Stimulated activated naive B cell treated with anti-CD40 and anti-IgM and Interleukin-4, amounts not matched to agents 10 μg/mL and 1 μg/mL and 100 μg/mL, for 72 hours (primary cell): ENCODE results near the gene GDF7.

ENCODE experiments used
- ATAC-seq, 2 donors: fragments of 150-1000 bp; cut with Tn5 transposase; replicated peaks; 2 replicates each; pipeline ENCODE4 v1.10.0; 2021; ENCODE audit warnings: moderate library complexity in 1 of 2
- DNase-seq: peaks from one replicate; pipeline ENCODE4 v3.0.0; 2021
- H3K27ac Mint-ChIP-seq: one replicate; pipeline ENCODE4 v1.8.0; 2022; ENCODE audit warnings: mild to moderate bottlenecking, mixed read lengths
- H3K27me3 Mint-ChIP-seq, 2 donors: one replicate each; pipeline ENCODE4 v1.8.0; 2022; ENCODE audit warnings: mixed read lengths in 2 of 2
- H3K36me3 Mint-ChIP-seq, 2 donors: one replicate each; pipeline ENCODE4 v1.8.0; 2022; ENCODE audit warnings: mixed read lengths in 2 of 2, mild to moderate bottlenecking in 1 of 2
- H3K4me1 Mint-ChIP-seq, 2 donors: one replicate each; pipeline ENCODE4 v1.8.0; 2022; ENCODE audit warnings: mixed read lengths in 2 of 2, mild to moderate bottlenecking in 1 of 2
- H3K4me3 Mint-ChIP-seq, 2 donors: one replicate each; pipeline ENCODE4 v1.8.0; 2022; ENCODE audit warnings: mild to moderate bottlenecking in 2 of 2, mixed read lengths in 2 of 2, moderate library complexity in 1 of 2
- H3K9me3 Mint-ChIP-seq, 2 donors: one replicate each; pipeline ENCODE4 v1.8.0; 2022; ENCODE audit warnings: mixed read lengths in 2 of 2, mild to moderate bottlenecking in 1 of 2

Gene GDF7

DNA sequence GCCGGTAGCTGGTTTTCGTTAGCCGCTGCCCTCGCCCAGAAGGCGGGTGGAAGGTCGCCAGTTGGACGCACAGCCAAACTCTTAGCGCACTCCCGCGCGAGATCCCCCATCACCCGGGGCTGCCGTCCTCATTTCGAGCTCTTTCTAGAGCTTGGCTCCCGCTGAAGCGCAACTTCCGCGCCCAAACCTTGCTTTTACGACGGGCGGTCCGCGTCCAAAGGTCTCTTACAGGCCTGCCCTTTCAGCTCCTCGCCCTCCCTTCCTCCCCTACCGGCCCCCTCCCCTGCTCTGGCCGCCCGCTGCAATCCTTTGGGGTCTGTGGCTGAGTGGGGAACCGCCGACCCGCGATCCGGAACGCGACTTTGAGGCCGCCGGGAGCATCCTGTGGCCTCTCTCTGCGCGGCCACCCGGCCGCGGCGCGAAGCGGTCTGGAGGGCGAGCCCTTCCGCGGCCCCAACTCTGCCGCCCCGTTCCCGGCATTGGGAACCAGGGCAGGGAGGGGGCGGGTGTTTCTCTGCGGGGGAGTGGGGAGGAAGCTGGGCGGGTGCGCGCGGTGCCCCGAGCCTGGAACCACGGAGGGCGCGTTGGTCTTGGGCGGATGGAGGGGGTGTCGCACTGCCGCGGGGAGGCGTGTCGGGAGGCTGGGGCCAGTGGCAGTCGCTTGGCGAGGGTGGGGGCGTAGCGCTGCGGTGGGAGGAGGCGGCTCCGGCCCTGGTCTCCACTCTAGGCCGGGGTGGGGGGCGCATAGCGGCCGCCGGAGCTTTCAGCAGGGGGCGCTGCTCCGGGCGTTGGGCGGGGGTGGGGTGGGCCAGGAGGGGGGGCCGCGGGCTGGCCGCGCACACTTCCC is at the start of gene GDF7:
TSS of gene GDF7 (plus strand) at position 841 of the 847 bp plus-strand sequence. CDS start 96 bp downstream, outside the sequence.
- Mint-ChIP-seq H3K4me1 (peaks cover 36 to 64% of the 10 kb centered on the region in 2 donors), H3K4me3 (peak within 1 kb of the TSS; percentile 84 to 88), H3K27me3 (peaks cover 63 to 89% of the 10 kb centered on the region in 2 donors), H3K9me3 (no peaks in the 10 kb centered on the region), H3K27ac (peak within 1 kb of the TSS; percentile 84), H3K36me3 (peaks cover 0 to 3% of the 10 kb centered on the region in 2 donors)
- peak; percentile 44 to 45 for ATAC-seq
- DNase-seq = no peak

DNA sequence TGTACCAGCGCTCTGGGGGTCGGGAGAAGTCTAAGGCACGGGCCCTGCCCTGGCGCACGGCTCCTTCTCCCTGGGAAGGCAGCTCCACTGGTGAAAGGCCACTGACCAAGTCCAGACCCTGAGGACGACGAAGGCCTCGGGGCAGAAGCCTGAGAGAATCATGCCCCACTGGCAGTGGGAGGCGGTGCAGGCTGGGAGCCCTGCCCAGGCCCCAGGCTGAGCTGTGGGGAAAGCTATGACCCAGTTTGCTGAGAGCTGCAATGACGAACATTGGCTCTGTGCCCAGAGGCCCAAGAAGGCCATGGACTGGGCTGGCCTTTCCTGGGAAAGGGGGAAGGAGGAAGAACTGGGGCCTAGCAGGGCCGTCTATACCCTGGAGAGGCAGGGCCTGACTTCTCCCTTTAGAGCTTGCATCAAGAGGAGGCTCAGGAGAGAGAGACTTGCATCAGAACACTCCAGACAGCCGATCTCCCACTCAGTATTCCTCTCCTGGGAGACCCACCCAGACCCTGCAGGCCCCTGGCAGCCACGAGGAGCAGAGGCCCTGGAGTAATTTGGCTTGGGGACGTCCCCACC is 49.0 kb upstream of the GDF7 start:
- no peak for ATAC-seq
- H3K27me3 Mint-ChIP-seq = no peaks in the 10 kb centered on the region
- H3K9me3 Mint-ChIP-seq = no peaks in the 10 kb centered on the region
- H3K4me1 Mint-ChIP-seq = peaks cover 4 to 10% of the 10 kb centered on the region in 2 donors
- DNase-seq = no peak
- H3K36me3 Mint-ChIP-seq = peaks cover 20 to 35% of the 10 kb centered on the region in 2 donors
- H3K27ac Mint-ChIP-seq = peak overlapping the region; percentile 71
- H3K4me3 Mint-ChIP-seq = no peak overlapping the region

GRCh38 chr2:20618468-20618885 is 48.5 kb upstream of the GDF7 start:
- peaks cover 20 to 38% of the 10 kb centered on the region in 2 donors for H3K36me3 Mint-ChIP-seq
- H3K27ac Mint-ChIP-seq = no peak overlapping the region
- no peaks in the 10 kb centered on the region for H3K9me3 Mint-ChIP-seq
- ATAC-seq = no peak
- DNase-seq = no peak
- H3K4me3 Mint-ChIP-seq = no peak overlapping the region
- H3K4me1 Mint-ChIP-seq = peaks cover 4 to 10% of the 10 kb centered on the region in 2 donors
- no peaks in the 10 kb centered on the region for H3K27me3 Mint-ChIP-seq

DNA sequence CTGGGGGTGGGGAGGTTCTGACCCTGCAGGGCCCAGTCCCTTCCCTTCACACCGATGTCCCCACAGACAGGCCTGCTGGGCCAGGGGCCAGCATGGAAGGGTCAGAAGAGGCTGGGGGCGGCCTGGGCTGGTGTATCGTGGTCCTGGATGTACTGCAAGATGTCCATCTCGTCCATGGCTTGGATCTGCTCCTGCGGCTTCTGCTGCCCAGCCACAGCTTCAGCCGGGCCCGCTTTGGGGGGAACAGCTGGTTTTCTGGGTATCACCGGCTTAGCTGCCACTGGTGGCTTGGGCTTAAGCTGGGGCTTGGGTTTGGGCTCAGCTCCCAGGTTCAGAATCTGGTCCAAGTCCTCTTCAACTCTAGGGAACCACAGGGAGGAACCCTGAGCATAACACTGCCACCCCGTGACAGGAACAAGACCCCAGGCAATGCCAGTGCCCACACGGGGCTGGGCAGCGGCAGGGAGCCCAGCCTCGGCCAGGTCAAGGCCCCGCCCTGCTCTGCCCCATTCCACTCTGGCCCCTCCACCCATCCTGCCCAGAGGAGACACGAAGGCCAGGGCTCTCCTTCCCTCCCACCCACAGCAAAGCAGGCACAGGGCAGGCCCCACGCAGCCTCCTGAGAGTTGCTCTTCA is 47.9 kb upstream of the GDF7 start:
- DNase-seq (no peak), ATAC-seq (no peak)
- Mint-ChIP-seq H3K9me3 (no peaks in the 10 kb centered on the region), H3K4me3 (no peak overlapping the region), H3K27me3 (no peaks in the 10 kb centered on the region), H3K4me1 (peaks cover 4 to 9% of the 10 kb centered on the region in 2 donors), H3K27ac (no peak overlapping the region), H3K36me3 (peaks cover 23 to 38% of the 10 kb centered on the region in 2 donors)

- no peaks in the 10 kb centered on the region for H3K27me3 Mint-ChIP-seq
- ATAC-seq = no peak
- peaks cover 23 to 38% of the 10 kb centered on the region in 2 donors for H3K36me3 Mint-ChIP-seq
- H3K4me1 Mint-ChIP-seq = peaks cover 2 to 3% of the 10 kb centered on the region in 2 donors
- no peaks in the 10 kb centered on the region for H3K9me3 Mint-ChIP-seq
- H3K4me3 Mint-ChIP-seq = no peak overlapping the region
- DNase-seq = no peak
- H3K27ac Mint-ChIP-seq = no peak overlapping the region
Observed at GRCh38 chr2:20619624-20620024, 47.3 kb upstream of the GDF7 start.

GRCh38 chr2:20620271-20620681 is 46.7 kb upstream of the GDF7 start:
- ATAC-seq = no peak
- Mint-ChIP-seq H3K27ac (no peak overlapping the region), H3K4me3 (no peak overlapping the region), H3K27me3 (no peaks in the 10 kb centered on the region), H3K4me1 (peaks cover 0 to 2% of the 10 kb centered on the region in 2 donors), H3K36me3 (peaks cover 23 to 38% of the 10 kb centered on the region in 2 donors), H3K9me3 (no peaks in the 10 kb centered on the region)
- DNase-seq = no peak

DNA sequence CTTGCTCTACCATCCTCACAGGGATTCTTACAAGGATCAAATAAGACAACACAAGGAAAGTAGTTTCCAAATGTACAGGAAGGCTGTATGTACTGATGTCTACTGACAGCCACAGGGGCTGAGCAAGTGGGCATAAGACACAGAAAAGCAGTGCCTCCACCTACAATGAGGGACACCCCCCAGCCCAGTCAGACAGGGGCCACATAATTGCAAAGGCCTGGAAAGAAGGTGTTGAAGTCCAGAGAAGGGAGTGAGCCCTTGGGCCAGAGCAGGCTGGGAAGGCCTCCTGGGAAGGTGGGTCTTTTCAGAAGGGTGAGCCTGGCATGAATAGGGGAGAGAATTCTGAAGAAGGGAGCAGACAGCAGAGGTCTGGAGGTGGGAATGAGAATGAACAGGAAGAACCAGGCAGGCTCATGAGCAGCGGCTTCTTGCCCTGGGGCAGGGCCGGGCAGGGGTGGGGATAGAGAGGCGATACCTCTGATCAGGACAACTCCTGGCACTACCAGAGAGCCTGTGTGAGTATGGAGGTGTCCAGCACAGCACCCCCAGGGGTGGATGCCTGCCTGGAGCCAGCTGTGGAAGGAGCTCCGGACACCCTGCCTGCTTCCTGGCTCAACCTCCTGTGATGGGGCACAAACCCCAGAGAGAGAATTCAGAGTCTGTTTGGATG is 46.1 kb upstream of the GDF7 start:
- H3K36me3 Mint-ChIP-seq = peaks cover 23 to 39% of the 10 kb centered on the region in 2 donors
- no peak for DNase-seq
- no peak for ATAC-seq
- H3K27me3 Mint-ChIP-seq = no peaks in the 10 kb centered on the region
- H3K9me3 Mint-ChIP-seq = no peaks in the 10 kb centered on the region
- H3K4me3 Mint-ChIP-seq = no peak overlapping the region
- H3K4me1 Mint-ChIP-seq = peaks cover 0 to 2% of the 10 kb centered on the region in 2 donors
- H3K27ac Mint-ChIP-seq = peak overlapping the region; percentile 72

- Mint-ChIP-seq H3K4me3 (no peak overlapping the region), H3K27me3 (no peaks in the 10 kb centered on the region), H3K4me1 (peaks cover 0 to 2% of the 10 kb centered on the region in 2 donors), H3K36me3 (peaks cover 26 to 44% of the 10 kb centered on the region in 2 donors), H3K9me3 (no peaks in the 10 kb centered on the region), H3K27ac (no peak overlapping the region)
- ATAC-seq (no peak), DNase-seq (no peak)
Observed at GRCh38 chr2:20621366-20622295, 45.3 kb upstream of the GDF7 start.

- Mint-ChIP-seq H3K9me3 (no peaks in the 10 kb centered on the region), H3K27me3 (no peaks in the 10 kb centered on the region), H3K4me1 (peaks cover 0 to 2% of the 10 kb centered on the region in 2 donors), H3K36me3 (peaks cover 28 to 42% of the 10 kb centered on the region in 2 donors), H3K27ac (no peak overlapping the region), H3K4me3 (no peak overlapping the region)
- ATAC-seq (no peak), DNase-seq (no peak)
Observed at GRCh38 chr2:20622296-20622686, 44.7 kb upstream of the GDF7 start.

GRCh38 chr2:20622731-20623130 is 44.2 kb upstream of the GDF7 start:
- Mint-ChIP-seq H3K36me3 (peaks cover 31 to 40% of the 10 kb centered on the region in 2 donors), H3K27ac (peak overlapping the region; percentile 25), H3K27me3 (no peaks in the 10 kb centered on the region), H3K9me3 (no peaks in the 10 kb centered on the region), H3K4me3 (no peak overlapping the region), H3K4me1 (peaks cover 0 to 2% of the 10 kb centered on the region in 2 donors)
- DNase-seq = no peak
- no peak for ATAC-seq

GRCh38 chr2:20623241-20623640 is 43.7 kb upstream of the GDF7 start:
- ATAC-seq (no peak), DNase-seq (no peak)
- Mint-ChIP-seq H3K36me3 (peaks cover 33 to 42% of the 10 kb centered on the region in 2 donors), H3K4me1 (peaks cover 0 to 2% of the 10 kb centered on the region in 2 donors), H3K27ac (no peak overlapping the region), H3K27me3 (no peaks in the 10 kb centered on the region), H3K9me3 (no peaks in the 10 kb centered on the region), H3K4me3 (no peak overlapping the region)

DNA sequence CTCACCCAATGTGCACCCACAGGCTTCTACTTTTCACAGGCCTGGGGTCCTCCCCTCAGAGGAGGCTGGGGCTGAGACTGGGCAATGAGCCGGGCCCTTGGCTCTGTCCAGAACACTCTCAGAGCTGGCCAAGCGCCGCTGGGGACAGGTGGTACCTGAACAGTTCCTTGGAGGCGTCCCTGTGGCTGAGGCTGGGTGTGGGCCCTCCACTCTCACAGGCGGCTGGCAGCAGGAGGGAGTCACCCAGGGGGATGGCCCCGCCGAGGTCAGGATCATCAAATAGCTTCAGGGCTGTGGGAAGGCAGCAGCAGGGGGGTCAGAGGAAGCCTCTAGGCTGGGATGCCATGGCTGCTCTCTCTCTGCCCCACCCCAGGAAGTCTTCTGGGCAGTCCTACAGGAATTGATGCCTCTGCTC is 43.2 kb upstream of the GDF7 start:
- Mint-ChIP-seq H3K4me1 (peaks cover 0 to 2% of the 10 kb centered on the region in 2 donors), H3K9me3 (no peaks in the 10 kb centered on the region), H3K4me3 (no peak overlapping the region), H3K27ac (no peak overlapping the region), H3K27me3 (no peaks in the 10 kb centered on the region), H3K36me3 (peaks cover 34 to 46% of the 10 kb centered on the region in 2 donors)
- no peak for DNase-seq
- no peak for ATAC-seq

DNA sequence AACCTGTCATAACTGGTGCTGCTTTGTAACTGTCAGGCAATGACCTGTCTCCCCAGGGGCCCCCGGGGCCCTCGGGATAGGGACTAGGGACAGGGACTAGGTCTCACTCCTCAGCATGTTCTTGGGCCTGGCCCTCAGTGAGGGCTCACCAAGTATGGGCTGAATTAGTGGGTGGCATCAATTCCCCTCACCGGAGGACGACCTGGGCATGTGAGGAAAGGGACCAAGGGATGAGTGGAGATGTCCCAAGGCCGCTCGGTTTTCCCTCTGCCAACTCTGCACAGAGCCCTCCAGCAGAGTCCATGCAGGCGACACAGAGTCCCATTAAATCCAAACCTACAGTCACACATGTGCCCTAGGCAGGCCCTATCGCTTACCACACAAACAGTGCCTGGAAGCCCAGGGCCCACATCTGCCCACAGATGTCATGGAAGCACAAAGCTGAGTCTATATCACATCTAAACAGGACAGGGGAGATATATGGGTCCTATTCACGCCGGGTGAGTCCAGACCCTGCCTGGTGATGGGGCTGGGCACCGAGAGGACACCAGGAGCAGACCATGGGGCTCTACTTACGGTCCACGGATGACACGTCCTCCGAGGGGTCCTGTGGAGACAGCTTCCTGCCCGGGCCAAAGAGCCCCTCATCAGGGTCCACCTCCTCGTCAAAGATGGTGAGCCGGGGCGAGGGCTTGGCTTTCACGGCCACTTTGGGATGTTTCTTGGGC is 42.6 kb upstream of the GDF7 start:
- Mint-ChIP-seq H3K36me3 (peaks cover 34 to 47% of the 10 kb centered on the region in 2 donors), H3K9me3 (no peaks in the 10 kb centered on the region), H3K27me3 (no peaks in the 10 kb centered on the region), H3K4me1 (peaks cover 0 to 2% of the 10 kb centered on the region in 2 donors), H3K27ac (no peak overlapping the region), H3K4me3 (no peak overlapping the region)
- ATAC-seq (no peak), DNase-seq (no peak)
